Measurements from ENCODE around the gene STAT5B. TPM values are rescaled to one million over a fixed set of nuclear protein-coding genes. Genes with fewer than 3 reads are reported as not detected.

Gene STAT5B
- total and polyA plus RNA-seq, 9 of the 15 experiments (the other 6 are each of a cell fraction or from before 2014, with no cell fraction given), result 20.8 to 176 (median 92.4) TPM

DNA sequence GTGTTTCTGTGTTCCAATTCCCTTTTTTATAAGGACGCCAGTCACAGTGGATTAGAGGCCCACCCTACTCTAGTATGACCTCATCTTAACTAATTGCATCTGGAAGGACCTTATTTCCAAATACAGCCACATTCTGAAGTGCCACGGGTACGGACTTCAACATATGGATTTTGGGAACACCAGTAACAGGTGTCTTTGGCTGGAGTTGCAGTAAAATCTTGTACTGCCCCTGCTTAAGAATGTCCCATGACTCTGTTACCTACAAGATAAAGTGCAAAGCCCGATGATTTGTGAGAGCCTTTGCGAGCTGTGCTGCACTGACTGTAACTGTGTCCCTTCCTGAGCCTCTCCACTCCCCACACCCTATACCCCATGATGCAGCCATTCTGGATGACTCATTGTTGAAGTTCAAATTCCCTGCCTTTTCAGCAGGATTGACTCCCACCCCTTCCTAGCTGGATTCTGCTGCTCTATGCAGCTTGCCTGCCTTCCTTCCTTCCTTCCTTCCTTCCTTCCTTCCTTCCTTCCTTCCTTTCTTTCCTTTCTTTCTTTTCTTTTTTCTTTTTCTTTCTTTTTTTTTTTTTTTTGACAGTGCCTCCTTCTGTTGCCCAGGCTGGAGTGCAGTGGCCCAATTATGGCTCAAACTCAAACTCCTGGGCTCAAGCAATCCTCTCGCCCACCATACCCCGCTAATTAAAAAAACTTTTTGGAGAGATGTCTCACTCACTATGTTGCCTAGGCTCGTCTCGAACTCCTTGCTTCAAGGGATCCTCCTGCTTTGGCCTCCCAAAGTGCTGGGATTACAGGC is 93.1 kb downstream of the STAT5B start:
- in situ Hi-C loops (cut with MboI), result no loop called here
- FAIRE-seq, result peak; percentile 77
- intact Hi-C loops (cut with micrococcal nuclease), result loop anchor here (5.0 to 10.0 kb wide), 2 partner anchors 221 to 222 kb away; no protein-coding TSS in a partner anchor
- Histone ChIP-seq H3K36me3 (ENCODE audit: control insufficient read depth, insufficient read depth, low read length) (no peaks in the 10 kb centered on the region), H3K27me3 (ENCODE audit: control insufficient read depth in 2 of 2, insufficient read depth in 2 of 2, low read length in 2 of 2) (no peaks in the 10 kb centered on the region), H3K79me2 (ENCODE audit: control insufficient read depth, insufficient read depth, low read length) (peaks cover 11% of the 10 kb centered on the region; the same call in 2 of the 3 replicates), H3K4me3 (peak overlapping the region; percentile 65), H3K9ac (ENCODE audit: insufficient read depth in 1 of 2, low read depth in 2 of 2, low read length in 2 of 2) (peak overlapping the region; percentile 79 to 87), H2AFZ (ENCODE audit: low read depth, low read length) (peak overlapping the region; percentile 96), H3K9me1 (ENCODE audit: control insufficient read depth, insufficient read depth, low read length) (peaks cover 7% of the 10 kb centered on the region), H3K9me3 (replicated peaks; ENCODE audit: control insufficient read depth, insufficient read depth, low read depth, low read length) (no peaks in the 10 kb centered on the region), H3K4me1 (replicated peaks in 1 of 2; ENCODE audit: control insufficient read depth in 2 of 2, insufficient read depth in 2 of 2, low read length in 2 of 2) (peaks cover 31 to 50% of the 10 kb centered on the region in 2 experiments), H3K4me2 (ENCODE audit: insufficient read depth, low read length) (peak overlapping the region; percentile 95), H3K27ac (ENCODE audit: extremely low read depth, low read depth, low read length) (peak overlapping the region; percentile 66), H4K20me1 (replicated peaks; ENCODE audit: control insufficient read depth, insufficient read depth, low read length) (0 out of 2 replicates have a peak, but pooled peaks cover 4% of the 10 kb centered on the region)
- peak; percentile 61 to 75 (median 63) for DNase-seq (ENCODE audit: extremely low read depth in 1 of 4, low spot score in 3 of 4)
- ATAC-seq, result peak; percentile 42
- WGBS (ENCODE audit: insufficient coverage, low coverage, missing lambda C conversion rate), result 40% methylated on average over 9 of the region's 9 CpGs
- ChIA-PET POLR2A (interaction anchor here (1.9 kb wide), 1 partner anchor 11 kb away, joined by 7 read pairs; the partner anchor contains the start of gene GHDC), CTCF (ENCODE audit: low intra/inter-chr PET ratio) (interaction anchor here (0.5 kb wide), 1 partner anchor 268 kb away, joined by 4 read pairs; no protein-coding TSS in a partner anchor)
- BruUV-seq (replicated peaks), result no TSS peak
- TF ChIP-seq PHF20 (IDR thresholded peaks at IDR 0.05; ENCODE audit: partially characterized antibody) (peak; percentile 46), HDAC8 (tag; IDR thresholded peaks at IDR 0.05) (no peak), SMARCA4 (IDR thresholded peaks at IDR 0.05) (peak; percentile 88), MCM3 (IDR thresholded peaks at IDR 0.05) (no peak), ZFP36 (IDR thresholded peaks at IDR 0.05; ENCODE audit: low read depth, low read length, partially characterized antibody) (peak; percentile 90), DPF2 (IDR thresholded peaks at IDR 0.05) (peak; percentile 95), ELF4 (CRISPR knock-in tag; IDR thresholded peaks at IDR 0.05) (peak; percentile 59; the same call in 1 of the 2 replicates), TBL1XR1 (IDR thresholded peaks at IDR 0.05; ENCODE audit: low read length in 2 of 2) (no peak), ARID2 (IDR thresholded peaks at IDR 0.05) (0 out of 2 replicates have a peak, but pooled peaks have one; percentile 44), SMARCC2 (IDR thresholded peaks at IDR 0.05; ENCODE audit: low read depth) (peak; percentile 69; the same call in 1 of the 2 replicates), RBM34 (IDR thresholded peaks at IDR 0.05; ENCODE audit: borderline replicate concordance, insufficient read depth, low read length) (no peak), C11orf30 (IDR thresholded peaks at IDR 0.05; ENCODE audit: low read depth) (peak; percentile 69; the same call in 1 of the 2 replicates)
- TF ChIP-seq, protein P1, sequence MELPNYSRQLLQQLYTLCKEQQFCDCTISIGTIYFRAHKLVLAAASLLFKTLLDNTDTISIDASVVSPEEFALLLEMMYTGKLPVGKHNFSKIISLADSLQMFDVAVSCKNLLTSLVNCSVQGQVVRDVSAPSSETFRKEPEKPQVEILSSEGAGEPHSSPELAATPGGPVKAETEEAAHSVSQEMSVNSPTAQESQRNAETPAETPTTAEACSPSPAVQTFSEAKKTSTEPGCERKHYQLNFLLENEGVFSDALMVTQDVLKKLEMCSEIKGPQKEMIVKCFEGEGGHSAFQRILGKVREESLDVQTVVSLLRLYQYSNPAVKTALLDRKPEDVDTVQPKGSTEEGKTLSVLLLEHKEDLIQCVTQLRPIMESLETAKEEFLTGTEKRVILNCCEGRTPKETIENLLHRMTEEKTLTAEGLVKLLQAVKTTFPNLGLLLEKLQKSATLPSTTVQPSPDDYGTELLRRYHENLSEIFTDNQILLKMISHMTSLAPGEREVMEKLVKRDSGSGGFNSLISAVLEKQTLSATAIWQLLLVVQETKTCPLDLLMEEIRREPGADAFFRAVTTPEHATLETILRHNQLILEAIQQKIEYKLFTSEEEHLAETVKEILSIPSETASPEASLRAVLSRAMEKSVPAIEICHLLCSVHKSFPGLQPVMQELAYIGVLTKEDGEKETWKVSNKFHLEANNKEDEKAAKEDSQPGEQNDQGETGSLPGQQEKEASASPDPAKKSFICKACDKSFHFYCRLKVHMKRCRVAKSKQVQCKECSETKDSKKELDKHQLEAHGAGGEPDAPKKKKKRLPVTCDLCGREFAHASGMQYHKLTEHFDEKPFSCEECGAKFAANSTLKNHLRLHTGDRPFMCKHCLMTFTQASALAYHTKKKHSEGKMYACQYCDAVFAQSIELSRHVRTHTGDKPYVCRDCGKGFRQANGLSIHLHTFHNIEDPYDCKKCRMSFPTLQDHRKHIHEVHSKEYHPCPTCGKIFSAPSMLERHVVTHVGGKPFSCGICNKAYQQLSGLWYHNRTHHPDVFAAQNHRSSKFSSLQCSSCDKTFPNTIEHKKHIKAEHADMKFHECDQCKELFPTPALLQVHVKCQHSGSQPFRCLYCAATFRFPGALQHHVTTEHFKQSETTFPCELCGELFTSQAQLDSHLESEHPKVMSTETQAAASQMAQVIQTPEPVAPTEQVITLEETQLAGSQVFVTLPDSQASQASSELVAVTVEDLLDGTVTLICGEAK (IDR thresholded peaks at IDR 0.05), result peak; percentile 56
- TF ChIP-seq, protein P1 (CRISPR knock-in tag; IDR thresholded peaks at IDR 0.05), result no peak

Measured in K562 (cell line).